ENCODE results near the gene NFYA.

NFYA gene

GRCh38 chr6:41046084-41046483 is 26.7 kb upstream of the NFYA start:
- no peak for DNase-seq

DNA sequence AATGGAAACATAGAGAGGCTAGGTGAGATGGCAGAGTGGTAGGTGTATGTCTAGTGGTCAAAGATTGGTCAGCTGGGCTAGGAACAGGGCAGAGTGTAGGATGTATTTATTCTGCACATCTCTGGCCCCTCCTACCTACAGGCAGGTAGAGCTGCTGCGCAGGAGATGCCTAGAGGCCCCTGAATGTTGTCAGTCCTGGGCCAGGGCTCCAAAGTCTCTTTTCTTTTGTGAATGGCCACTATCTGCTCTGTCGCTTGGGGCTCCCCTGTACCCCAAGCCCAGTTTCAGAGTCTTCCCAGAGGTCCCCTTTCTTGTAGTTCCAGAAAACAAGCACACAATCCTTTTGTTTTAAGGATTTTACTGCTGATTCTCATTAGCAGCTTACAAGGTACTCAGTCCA is 25.5 kb upstream of the NFYA start:
- no peak for DNase-seq

DNA sequence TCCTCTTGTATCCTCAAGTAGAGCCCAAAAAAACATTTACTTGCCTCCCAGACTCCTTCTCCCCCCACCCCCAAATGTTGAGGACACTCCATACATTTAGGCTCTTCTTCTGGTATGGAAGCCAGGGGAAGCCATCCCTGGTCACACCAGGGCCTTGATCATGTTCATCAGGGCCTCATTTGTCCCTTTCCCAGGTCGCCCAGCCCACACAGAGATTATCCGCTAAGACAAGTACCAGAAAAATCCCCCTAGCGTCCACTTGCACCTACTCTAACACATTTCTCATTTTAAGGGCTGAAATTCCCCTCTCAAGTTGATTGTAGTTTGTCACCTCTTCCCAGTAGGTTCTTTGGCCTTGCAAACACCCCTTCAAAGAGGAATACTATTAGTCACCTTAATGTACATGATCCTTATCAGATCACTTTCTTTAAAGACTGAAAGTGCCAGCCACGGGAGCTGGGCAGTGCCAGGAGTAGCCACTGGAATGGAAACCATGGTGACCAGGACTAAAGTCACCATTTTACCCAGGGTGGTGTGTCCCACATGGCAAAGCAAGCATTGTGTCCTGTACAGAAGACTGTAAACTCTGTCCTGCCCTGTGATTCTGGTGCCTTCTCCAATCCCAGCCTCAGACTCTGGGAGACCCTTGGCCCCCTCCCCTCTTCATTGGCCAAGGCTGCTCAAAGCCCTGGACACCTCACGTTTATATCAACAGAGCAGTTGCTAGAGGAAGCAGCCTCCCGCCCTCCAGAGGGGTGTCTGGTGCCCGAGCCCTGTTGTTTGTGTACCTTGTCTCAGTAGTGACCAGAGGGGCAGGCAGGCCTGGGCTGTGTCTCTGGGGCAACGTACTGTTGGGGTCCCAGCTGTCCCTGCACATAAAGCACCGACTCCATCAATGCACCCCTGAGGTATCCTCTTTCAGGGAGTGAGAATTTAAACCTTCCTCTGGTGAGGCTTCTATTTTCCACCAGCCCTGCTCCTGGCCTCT is 24.7 kb upstream of the NFYA start:
- DNase-seq = no peak

DNA sequence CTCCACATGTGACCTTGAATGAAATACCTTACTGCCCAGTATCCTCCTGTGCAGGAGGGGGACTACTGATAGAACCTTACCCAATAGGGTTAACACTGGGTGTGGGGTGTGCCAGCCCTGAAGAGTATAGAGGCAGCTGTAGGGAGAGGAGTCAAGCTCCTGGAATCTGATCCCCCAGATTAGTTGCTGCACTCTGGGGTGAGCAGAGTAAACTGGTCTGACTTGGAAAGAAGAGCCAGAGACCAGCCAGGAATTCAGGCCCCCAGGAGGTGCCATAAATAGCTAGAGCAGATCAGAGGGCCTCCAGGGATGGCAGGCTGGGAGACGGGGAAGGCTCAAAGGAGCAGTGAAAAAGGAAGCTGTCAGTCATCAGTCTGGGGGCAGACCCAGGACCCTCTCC is 23.3 kb upstream of the NFYA start:
- DNase-seq = no peak

- no peak for DNase-seq
These were observed 22.8 kb upstream of the NFYA start for GRCh38 chr6:41049955-41050354.

DNA sequence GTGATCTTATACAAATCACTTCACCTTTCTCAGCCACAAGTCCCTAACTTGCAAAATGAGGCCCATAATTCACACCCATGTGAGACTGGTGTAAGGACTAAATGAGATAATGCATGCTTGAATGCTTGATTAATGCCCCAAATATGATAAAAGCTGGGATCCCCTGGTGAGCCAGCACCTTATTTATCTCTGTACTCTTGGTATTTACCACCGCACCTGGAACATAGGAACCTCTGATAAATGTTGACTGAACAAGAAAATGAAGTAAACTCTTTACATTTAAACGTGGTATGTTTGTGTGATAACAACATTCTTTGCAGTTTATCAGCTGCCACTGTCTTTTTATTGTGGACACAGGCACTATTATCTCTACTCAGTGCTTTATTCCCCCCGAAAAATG is 22.2 kb upstream of the NFYA start:
- DNase-seq = no peak

DNA sequence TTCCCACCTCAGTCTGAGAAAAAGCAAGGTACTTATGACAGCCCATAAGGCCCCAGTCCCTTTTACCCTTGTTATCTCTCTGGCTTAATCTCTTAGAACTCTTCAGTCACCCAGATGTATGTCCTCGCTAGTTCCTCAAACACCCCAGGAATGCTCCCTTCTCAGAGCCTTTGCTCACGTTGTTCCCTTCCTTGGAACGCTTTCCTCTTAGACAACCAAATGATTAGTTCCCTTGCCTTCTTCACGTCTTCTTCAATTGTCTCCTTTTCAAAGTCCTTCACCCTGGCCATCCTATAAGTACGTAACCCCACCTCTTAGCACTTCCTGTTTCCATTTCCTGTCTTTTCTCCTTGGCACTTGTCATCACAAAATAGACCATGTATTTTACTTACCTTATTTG is 20.9 kb upstream of the NFYA start:
- no peak for DNase-seq

- DNase-seq = no peak
These were observed 19.7 kb upstream of the NFYA start, which contains the start of gene APOBEC2 for GRCh38 chr6:41053041-41053440. TSS of gene APOBEC2 (plus strand) at chr6:41053202. CDS start at chr6:41053348, 146 bp downstream.

GRCh38 chr6:41054511-41054910 is 18.3 kb upstream of the NFYA start:
- no peak for DNase-seq

GRCh38 chr6:41055149-41055548 is 17.6 kb upstream of the NFYA start:
- no peak for DNase-seq

GRCh38 chr6:41056768-41057490 is 15.8 kb upstream of the NFYA start:
- DNase-seq = no peak

GRCh38 chr6:41058783-41059181 is 14.0 kb upstream of the NFYA start:
- no peak for DNase-seq

DNA sequence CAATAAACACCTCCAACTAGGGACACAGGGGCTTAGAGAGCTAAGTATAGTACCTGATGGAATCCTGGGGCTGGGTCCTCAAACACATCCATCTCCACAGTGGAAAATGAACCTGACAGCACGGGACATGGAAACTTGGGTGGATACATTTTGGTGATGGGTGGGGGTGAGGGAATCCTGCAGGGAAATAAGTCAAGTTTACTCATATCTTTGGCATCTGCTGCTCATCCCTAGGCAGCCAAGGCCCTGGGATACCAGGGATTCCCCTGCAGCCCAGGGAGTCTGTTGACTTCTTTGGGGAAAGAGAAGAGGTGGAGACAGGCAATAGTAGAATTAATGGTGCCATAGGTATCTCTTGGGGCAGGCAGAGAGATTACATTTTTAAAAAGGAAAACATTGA is 13.2 kb upstream of the NFYA start:
- DNase-seq = no peak

- DNase-seq = no peak
These were observed 11.5 kb upstream of the NFYA start for GRCh38 chr6:41061196-41061726.

GRCh38 chr6:41062056-41062455 is 10.7 kb upstream of the NFYA start:
- no peak for DNase-seq

DNA sequence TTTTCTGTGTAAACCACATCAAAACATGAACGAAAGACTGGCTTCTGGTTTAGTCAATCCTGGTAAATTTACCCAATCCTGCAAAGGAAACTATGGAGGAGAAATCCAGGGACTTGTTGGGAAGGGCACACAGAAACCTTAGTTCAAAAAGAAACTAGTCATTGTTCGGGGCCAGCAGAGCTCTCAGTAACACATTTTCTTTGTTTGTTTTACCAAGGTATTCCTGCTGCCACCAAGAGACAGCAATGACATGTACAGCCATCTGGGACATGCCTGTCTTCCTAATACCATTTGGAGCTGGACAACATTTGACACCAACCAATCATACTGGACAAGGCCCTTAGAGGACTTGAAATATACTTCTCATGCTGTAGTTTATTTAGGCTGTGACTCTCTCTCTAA is 8.9 kb upstream of the NFYA start:
- no peak for DNase-seq

DNA sequence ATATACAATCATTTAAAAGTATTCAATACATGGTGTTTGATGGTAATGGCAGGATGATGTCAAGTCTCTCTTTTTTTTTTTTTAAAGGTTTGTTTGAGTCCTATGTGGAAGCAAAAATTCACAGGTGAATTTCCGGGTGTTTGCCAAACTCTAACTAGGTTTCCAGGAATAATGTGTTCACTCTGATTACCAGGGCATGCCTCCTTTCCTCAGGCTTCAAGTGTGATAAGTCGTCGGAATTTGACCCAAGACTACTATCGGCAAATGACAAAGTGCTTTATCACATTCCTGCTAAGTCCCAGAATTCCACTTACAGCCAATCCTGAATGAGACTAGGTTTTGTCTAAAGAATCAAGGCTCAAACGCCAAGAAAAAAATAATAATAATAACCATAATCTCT is 7.9 kb upstream of the NFYA start:
- DNase-seq = no peak

DNA sequence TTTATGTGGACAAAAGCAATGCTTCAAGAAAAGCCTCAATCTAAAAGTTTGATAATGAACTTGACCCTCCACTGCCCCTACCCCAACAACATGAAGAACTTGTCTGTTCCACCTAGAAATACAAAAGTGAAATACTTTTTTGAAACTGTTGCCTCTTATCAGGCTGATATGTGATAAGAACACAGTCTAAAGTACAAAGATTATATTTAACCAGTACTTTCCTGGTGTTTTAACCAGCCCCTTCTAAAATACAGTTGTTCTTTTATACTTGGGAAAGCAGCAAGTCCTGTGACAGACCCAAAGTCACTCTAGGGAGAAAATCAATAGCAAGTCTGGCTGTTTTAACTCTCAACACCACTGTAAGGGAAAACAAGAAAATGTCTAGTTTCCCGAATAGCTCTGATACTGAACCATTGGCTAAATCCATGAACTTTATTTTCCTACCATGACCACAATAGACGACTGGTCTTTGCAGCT is 7.2 kb upstream of the NFYA start:
- DNase-seq = no peak

GRCh38 chr6:41066867-41067304 is 5.9 kb upstream of the NFYA start:
- peak in 35 of 51 donors; percentile 2 to 80 (median 34) for DNase-seq

DNA sequence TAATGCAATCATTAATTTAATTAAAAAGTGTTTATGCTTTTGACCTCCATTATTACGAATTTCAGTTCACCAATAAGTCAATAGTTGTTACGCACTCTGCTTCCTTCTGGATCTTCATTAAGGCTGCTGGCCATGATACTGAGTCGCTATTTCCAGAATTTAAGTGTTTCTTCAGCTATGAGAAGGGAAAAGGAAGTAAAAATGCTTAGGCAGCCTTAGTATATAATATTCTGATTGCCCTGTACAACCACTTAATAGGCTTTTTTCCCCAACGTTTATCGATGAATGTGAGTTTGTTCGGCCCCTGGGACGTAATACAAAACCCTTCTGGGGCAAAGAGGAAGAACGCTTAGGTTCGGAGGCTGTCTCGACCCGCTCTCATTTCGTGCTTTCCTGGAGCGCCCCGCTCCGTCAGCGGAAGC is 1.3 kb upstream of the NFYA start:
- DNase-seq = peak in 2 of 51 donors; percentile 21 to 84

- DNase-seq = peak; percentile 65 to 100 (median 100)
These were observed 595 bp upstream of the NFYA start, which contains the start of gene OARD1 for GRCh38 chr6:41071923-41072835. TSS of gene OARD1 (minus strand) at chr6:41072356. CDS start at chr6:41071634, 722 bp downstream.
